GM12878 (cell line): Measurements from ENCODE around the gene RABL6. TPM values are rescaled to one million over a fixed set of nuclear protein-coding genes. Genes with fewer than 3 reads are reported as not detected.
"Not testable (repeated sequence)": the region's sequence is repeated elsewhere in the genome, so short reads cannot be mapped to it uniquely, and the experiment has no call there.

Experiments
- ATAC-seq: fragments of 200-7000 bp; cut with Tn5 transposase; 3 replicates; pipeline ENCODE4 v1.9.1; 2020; ENCODE audit warnings: mild to moderate bottlenecking, moderate library complexity
- BruUV-seq: library from RNA; stranded (reverse); fragments of 400-500 nt; replicated peaks from 2 replicates; lab custom pipeline; 2021; lab: Mats Ljungman, UMichigan
- CTCF ChIA-PET: fragments of 300-600 bp; sonication (Branson Sonifier 250); formaldehyde crosslinking; extraction: SDS; loops from one replicate; lab custom pipeline; 2021; ENCODE audit warnings: inconsistent platforms; lab: Yijun Ruan, JAX
- POLR2A ChIA-PET: fragments of 350-600 bp; formaldehyde crosslinking; extraction: SDS; loops from one replicate; lab custom pipeline; 2021; ENCODE audit warnings: inconsistent platforms; lab: Charles Lee
- RAD21 ChIA-PET: fragments of 300-600 bp; sonication (Branson Sonifier 250); formaldehyde crosslinking; loops from one replicate; lab custom pipeline; 2023; ENCODE audit warnings: antibody characterized with exemption; ENCODE audit not compliant: unreplicated experiment; lab: Charles Lee
- SMC1A ChIA-PET: fragments of 300-600 bp; sonication (Branson Sonifier 250); formaldehyde crosslinking; loops from one replicate; lab custom pipeline; 2023; ENCODE audit not compliant: unreplicated experiment, uncharacterized antibody; lab: Charles Lee
- DNase-seq: peaks from one replicate; pipeline ENCODE4 v3.0.0-alpha.2; 2011; ENCODE audit warnings: low read depth, low spot score
- FAIRE-seq: peaks from 3 replicates; lab custom pipeline; 2011; peaks lifted over from hg19 to GRCh38; lab: Jason Lieb, UNC
- H2AFZ ChIP-seq: 2 replicates; pipeline ENCODE4 v1.6.0; 2011; ENCODE audit warnings: low read depth, low read length, control low read depth; ENCODE audit not compliant: control insufficient read depth
- H3K27ac ChIP-seq: 2 replicates; pipeline ENCODE4 v1.5.1; 2011; ENCODE audit warnings: control low read depth; ENCODE audit not compliant: control insufficient read depth, insufficient read depth
- H3K27me3 ChIP-seq, 2 experiments: replicated peaks in 1 of 2; 2 replicates each; pipeline versions ENCODE4 v1.6.0 to v1.6.1; 2011; ENCODE audit warnings: low read length in 1 of 2; ENCODE audit not compliant: control insufficient read depth in 2 of 2, insufficient read depth in 2 of 2
- H3K36me3 ChIP-seq, 2 experiments: 2 replicates each; pipeline ENCODE4 v1.5.1; 2011; ENCODE audit warnings: low read length in 1 of 2; ENCODE audit not compliant: control insufficient read depth in 2 of 2, insufficient read depth in 2 of 2
- H3K4me1 ChIP-seq: 2 replicates; pipeline ENCODE4 v1.6.1; 2011; ENCODE audit warnings: mild to moderate bottlenecking, low read length, moderate library complexity, mixed read lengths; ENCODE audit not compliant: control insufficient read depth, insufficient read depth
- H3K4me2 ChIP-seq: 2 replicates; pipeline ENCODE4 v1.6.0; 2011; ENCODE audit warnings: control low read depth; ENCODE audit not compliant: control insufficient read depth, insufficient read depth
- H3K4me3 ChIP-seq: fragments of 200-600 bp; sonication (generic); 2 replicates; pipeline ENCODE4 v1.5.1; 2016
- H3K79me2 ChIP-seq: 2 replicates; pipeline ENCODE4 v1.6.0; 2011; ENCODE audit warnings: low read length; ENCODE audit not compliant: control insufficient read depth, insufficient read depth
- H3K9ac ChIP-seq: 2 replicates; pipeline ENCODE4 v1.8.0; 2011; ENCODE audit warnings: low read length, control low read depth, mixed read lengths; ENCODE audit not compliant: control insufficient read depth, insufficient read depth
- H3K9me3 ChIP-seq: replicated peaks from 3 replicates; pipeline ENCODE4 v1.5.1; 2011; ENCODE audit warnings: mild to moderate bottlenecking, low read length; ENCODE audit not compliant: control insufficient read depth, insufficient read depth
- H4K20me1 ChIP-seq: 2 replicates; pipeline ENCODE4 v1.6.0; 2011; ENCODE audit not compliant: control insufficient read depth, insufficient read depth
- BHLHE40 ChIP-seq, 2 experiments: fragments of 450-650 bp in 1 of 2; IDR thresholded peaks; 2 replicates each; pipeline ENCODE4 v1.6.1; 2011 to 2017; ENCODE audit warnings: low read depth in 2 of 2, borderline replicate concordance in 1 of 2, improper control_type of control experiment in 1 of 2, low read length in 1 of 2, mild to moderate bottlenecking in 1 of 2
- DPF2 ChIP-seq: fragments of 450-650 bp; IDR thresholded peaks from 2 replicates; pipeline ENCODE4 v1.6.1; 2017; ENCODE audit warnings: mild to moderate bottlenecking
- HDGF ChIP-seq: fragments of 450-650 bp; IDR thresholded peaks from 2 replicates; pipeline ENCODE4 v1.6.1; 2016; ENCODE audit warnings: antibody characterized with exemption
- IKZF1 ChIP-seq: fragments of 450-650 bp; conservative IDR thresholded peaks from 2 replicates; pipeline ENCODE4 v1.6.1; 2017; ENCODE audit warnings: antibody characterized with exemption, mild to moderate bottlenecking
- LARP7 ChIP-seq: fragments of 450-650 bp; IDR thresholded peaks from 2 replicates; pipeline ENCODE4 v1.6.1; 2017; ENCODE audit warnings: mild to moderate bottlenecking
- MLLT1 ChIP-seq: fragments of 450-650 bp; IDR thresholded peaks from 2 replicates; pipeline ENCODE4 v1.6.1; 2016; ENCODE audit warnings: mild to moderate bottlenecking
- MTA3 ChIP-seq: IDR thresholded peaks from 2 replicates; pipeline ENCODE4 v1.6.1; 2012; ENCODE audit warnings: low read length, inconsistent platforms, borderline replicate concordance
- MXI1 ChIP-seq: fragments of 150-350 bp; IDR thresholded peaks from 2 replicates; pipeline ENCODE4 v1.6.1; 2011; ENCODE audit warnings: low read depth, mild to moderate bottlenecking, inconsistent platforms, low read length, improper control_type of control experiment
- NBN ChIP-seq: fragments of 450-650 bp; IDR thresholded peaks from 2 replicates; pipeline ENCODE4 v1.6.1; 2016
- NKRF ChIP-seq: fragments of 450-650 bp; conservative IDR thresholded peaks from 2 replicates; pipeline ENCODE4 v1.6.1; 2017; ENCODE audit warnings: mild to moderate bottlenecking, moderate library complexity
- POLR2AphosphoS2 ChIP-seq: IDR thresholded peaks from 2 replicates; pipeline ENCODE4 v1.6.1; 2011; ENCODE audit warnings: low read depth, mild to moderate bottlenecking, low read length, improper control_type of control experiment, moderate library complexity
- RAD21 ChIP-seq: IDR thresholded peaks from 2 replicates; pipeline ENCODE4 v1.6.1; 2011; ENCODE audit warnings: mild to moderate bottlenecking, low read depth, low read length, moderate library complexity; ENCODE audit not compliant: insufficient read depth
- RB1 ChIP-seq: fragments of 450-650 bp; formaldehyde crosslinking; IDR thresholded peaks from 2 replicates; pipeline ENCODE4 v1.6.1; 2017; ENCODE audit warnings: mild to moderate bottlenecking, borderline replicate concordance
- RELA ChIP-seq: fragments of 450-650 bp; IDR thresholded peaks from 2 replicates; pipeline ENCODE4 v1.8.0; 2014; ENCODE audit warnings: borderline replicate concordance; ENCODE audit not compliant: partially characterized antibody
- SMARCA5 ChIP-seq: fragments of 450-650 bp; IDR thresholded peaks from 2 replicates; pipeline ENCODE4 v1.6.1; 2017; ENCODE audit warnings: mild to moderate bottlenecking
- SMC3 ChIP-seq: IDR thresholded peaks from 2 replicates; pipeline ENCODE4 v1.6.1; 2011; ENCODE audit warnings: low read length, improper control_type of control experiment, borderline replicate concordance
- YY1 ChIP-seq: IDR thresholded peaks from 2 replicates; pipeline ENCODE4 v1.6.1; 2011; ENCODE audit warnings: low read depth, mild to moderate bottlenecking, low read length
- ZNF207 ChIP-seq: fragments of 450-650 bp; IDR thresholded peaks from 2 replicates; pipeline ENCODE4 v1.6.1; 2014; ENCODE audit warnings: antibody characterized with exemption, mild to moderate bottlenecking, borderline replicate concordance
- WGBS: methylation state at CpG from one replicate; pipeline ENCODE4 v1.1.6; 2016; ENCODE audit warnings: low lambda C conversion rate; ENCODE audit not compliant: insufficient replicate concordance, insufficient coverage; ENCODE audit errors: missing lambda C conversion rate; 5-methylcytosine and 5-hydroxymethylcytosine counted together
- in situ Hi-C: fragments of 300-500 bp; cut with MboI; formaldehyde crosslinking; loops from 9 replicates; pipeline ENCODE4 v1.14.3; 2018; ENCODE audit warnings: mixed read lengths
- intact Hi-C: fragments of 100-400 bp; cut with micrococcal nuclease; formaldehyde crosslinking; loops from one replicate; pipeline ENCODE4 v1.14.2; 2022; ENCODE audit not compliant: unreplicated experiment
- polyA plus RNA-seq, 11 experiments: library from polyadenylated mRNA; depleted of rRNA in 4 of 11; unstranded in 6 of 11; stranded (reverse) in 5 of 11; fragments of >200 nt; fragmentation: Nextera tagmentation in 4 of 11; fragmentation: Illumina TruSeq in 1 of 11; extraction: Ambion mirVana in 4 of 11; extraction: Trizol in 1 of 11; gene quantifications; 1 replicate in 1 of 11; 2 replicates in 10 of 11; pipeline versions ENCODE4 v1.2.1 to v1.2.3, GENCODE V29; 2011 to 2016; ENCODE audit warnings: inconsistent platforms in 2 of 11, missing spikeins in 2 of 11, low read depth in 1 of 11
- total RNA-seq, 4 experiments: library from RNA; depleted of rRNA in 3 of 4; stranded (reverse); fragments of >200 nt in 3 of 4; fragmentation: Illumina TruSeq in 1 of 4; extraction: Trizol in 1 of 4; gene quantifications; 2 replicates each; pipeline versions ENCODE4 v1.2.1 to v1.2.3, GENCODE V29; 2013 to 2021
- TF ChIP-seq, protein P1 (sequence below): fragments of 450-650 bp; IDR thresholded peaks from 2 replicates; pipeline ENCODE4 v1.6.1; 2017; ENCODE audit warnings: low read depth, mild to moderate bottlenecking, moderate library complexity

Gene RABL6
- total and polyA plus RNA-seq, 10 of the 15 experiments (the other 5 are each of a cell fraction or from before 2014, with no cell fraction given), result 1.4 to 134 (median 42.7) TPM

DNA sequence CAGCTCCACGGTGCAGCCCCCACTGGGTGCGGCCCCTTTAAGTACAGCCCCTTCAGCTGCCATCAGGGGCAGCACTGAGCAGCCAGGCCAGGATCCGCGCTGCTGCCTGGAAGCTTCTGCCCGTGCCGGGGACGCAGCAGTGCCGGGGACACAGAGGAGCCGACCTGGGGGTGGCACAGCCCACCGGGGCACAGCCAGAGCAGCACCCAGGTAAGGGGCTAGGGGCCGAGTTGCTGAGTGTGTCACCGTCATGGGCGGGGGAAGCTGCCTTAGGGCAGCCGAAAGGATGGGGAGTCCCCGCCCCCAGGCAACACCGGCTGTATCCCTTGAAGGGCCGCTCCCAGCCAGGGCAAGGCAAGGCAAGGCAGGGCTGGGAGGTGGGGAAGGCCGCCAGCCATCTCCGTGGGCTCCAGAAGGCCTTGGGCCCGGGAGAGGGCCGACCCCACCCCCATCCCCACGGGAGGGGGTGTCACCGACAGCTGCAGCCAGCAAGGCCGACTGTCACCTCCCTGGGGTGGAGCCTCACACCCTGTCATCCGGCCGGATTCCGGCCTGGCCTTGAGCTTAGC lies 34.7 kb downstream of the RABL6 start, which contains the start of gene AJM1:
Gene AJM1 (plus strand): TSS at position 99 of the 569 bp plus-strand sequence. CDS start 1,937 bp downstream, outside the sequence.
- peak; percentile 94 for ATAC-seq
- peak; percentile 45; the same call in 1 of the 2 replicates for TF ChIP-seq MXI1
- peak; percentile 50; the same call in 1 of the 2 replicates for TF ChIP-seq IKZF1
- TF ChIP-seq POLR2AphosphoS2, result 0 out of 2 replicates have a peak, but pooled peaks have one; percentile 31
- peak; percentile 73; the same call in 1 of the 2 replicates for TF ChIP-seq ZNF207
- peak; percentile 70 for TF ChIP-seq RELA
- TF ChIP-seq SMC3, result peak; percentile 39
- peak; percentile 54; the same call in 1 of the 2 replicates for TF ChIP-seq HDGF
- peak; percentile 53 for TF ChIP-seq NKRF
- TF ChIP-seq, protein P1, sequence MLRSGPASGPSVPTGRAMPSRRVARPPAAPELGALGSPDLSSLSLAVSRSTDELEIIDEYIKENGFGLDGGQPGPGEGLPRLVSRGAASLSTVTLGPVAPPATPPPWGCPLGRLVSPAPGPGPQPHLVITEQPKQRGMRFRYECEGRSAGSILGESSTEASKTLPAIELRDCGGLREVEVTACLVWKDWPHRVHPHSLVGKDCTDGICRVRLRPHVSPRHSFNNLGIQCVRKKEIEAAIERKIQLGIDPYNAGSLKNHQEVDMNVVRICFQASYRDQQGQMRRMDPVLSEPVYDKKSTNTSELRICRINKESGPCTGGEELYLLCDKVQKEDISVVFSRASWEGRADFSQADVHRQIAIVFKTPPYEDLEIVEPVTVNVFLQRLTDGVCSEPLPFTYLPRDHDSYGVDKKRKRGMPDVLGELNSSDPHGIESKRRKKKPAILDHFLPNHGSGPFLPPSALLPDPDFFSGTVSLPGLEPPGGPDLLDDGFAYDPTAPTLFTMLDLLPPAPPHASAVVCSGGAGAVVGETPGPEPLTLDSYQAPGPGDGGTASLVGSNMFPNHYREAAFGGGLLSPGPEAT, result peak; percentile 82
- TF ChIP-seq LARP7, result 0 out of 2 replicates have a peak, but pooled peaks have one; percentile 54
- TF ChIP-seq SMARCA5, result peak; percentile 98
- TF ChIP-seq BHLHE40 (IDR thresholded peaks at IDR 0.05; ENCODE audit: borderline replicate concordance in 1 of 2, low read depth in 2 of 2, low read length in 1 of 2), result peak; percentile 77 to 95; a peak in 3 of 4 replicates
- 0 out of 2 replicates have a peak, but pooled peaks have one; percentile 23 for TF ChIP-seq MTA3
- peak; percentile 40; the same call in 1 of the 2 replicates for TF ChIP-seq MLLT1
- 0 out of 2 replicates have a peak, but pooled peaks have one; percentile 49 for TF ChIP-seq YY1
- peak; percentile 38; the same call in 1 of the 2 replicates for TF ChIP-seq RAD21
- TF ChIP-seq DPF2, result peak; percentile 28; the same call in 1 of the 2 replicates
- peak; percentile 59; the same call in 1 of the 2 replicates for TF ChIP-seq RB1
- TF ChIP-seq NBN, result peak; percentile 83

More for the DNA sequence above, 34.7 kb downstream of the RABL6 start, which contains the start of gene AJM1:
- intact Hi-C loops, H3K9me3 ChIP-seq, H3K79me2 ChIP-seq, H3K27ac ChIP-seq, H3K4me1 ChIP-seq, H3K27me3 ChIP-seq, in situ Hi-C loops, H4K20me1 ChIP-seq, H3K36me3 ChIP-seq, BruUV-seq: not testable (repeated sequence)
- ChIA-PET CTCF (interaction anchor here (0.6 to 4.5 kb wide), 38 partner anchors 9 to 381 kb away, joined by 3 to 46 read pairs (median 4); partner anchors contain the start of genes FBXW5, FUT7 and TRAF2), SMC1A (interaction anchor here (0.6 to 2.4 kb wide), 8 partner anchors 29 to 89 kb away, joined by 3 to 6 read pairs (median 3); no protein-coding TSS in a partner anchor), POLR2A (interaction anchor here (0.6 to 1.4 kb wide), 6 partner anchors 17 to 77 kb away, joined by 3 to 9 read pairs (median 4); partner anchors contain the start of gene TRAF2), RAD21 (interaction anchor here (0.6 to 4.1 kb wide), 11 partner anchors 33 to 193 kb away, joined by 3 to 16 read pairs (median 4); no protein-coding TSS in a partner anchor)
- DNase-seq (peak; percentile 21), FAIRE-seq (peak; percentile 96)
- Histone ChIP-seq H3K9ac (peak within 1 kb of the TSS; percentile 22; the same call in 1 of the 2 replicates), H3K4me2 (peak within 1 kb of the TSS; percentile 74), H2AFZ (peak within 1 kb of the TSS; percentile 75), H3K4me3 (peak within 1 kb of the TSS; percentile 82; the same call in 1 of the 2 replicates)
- under 1% methylated on average over 24 of the region's 27 CpGs for WGBS
